ENCODE measurements around the gene ZNF827. TPM values are rescaled to one million over a fixed set of nuclear protein-coding genes. Genes with fewer than 3 reads are reported as not detected.

ZNF827 gene
- total RNA-seq, 1 donor from 2014 or later: 19.5 TPM

DNA sequence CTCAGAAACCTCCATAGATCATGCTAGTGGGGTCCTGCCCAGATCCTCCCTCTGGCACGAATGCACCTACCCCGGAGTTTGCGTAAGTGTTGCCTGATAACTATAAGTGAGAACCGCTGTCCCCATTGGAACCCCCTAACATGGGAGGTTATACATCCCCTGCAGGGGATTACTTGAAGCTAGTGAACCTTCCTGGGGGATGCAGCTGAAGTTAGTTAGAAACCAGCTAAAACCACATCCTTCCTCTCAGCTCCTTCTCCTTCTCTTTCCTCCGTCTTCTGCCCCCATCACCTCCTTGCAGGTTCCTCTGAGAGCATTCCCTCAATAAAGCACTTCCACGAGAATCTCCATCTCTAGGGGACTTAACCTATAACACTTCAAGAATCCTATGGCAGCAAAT lies 95.0 kb downstream of the ZNF827 start:
- intact Hi-C loops (cut with DNase I): loop anchor here (5.0 to 10.0 kb wide), 3 partner anchors 44 to 331 kb away; partner anchors contain the start of genes LSM6 and ZNF827
- Histone ChIP-seq H3K27me3 (no peaks in the 10 kb centered on the region), H3K4me3 (no peak overlapping the region), H3K36me3 (peaks cover 8 to 9% of the 10 kb centered on the region in 2 donors), H3K27ac (no peak overlapping the region), H3K4me1 (no peaks in the 10 kb centered on the region), H3K9me3 (no peaks in the 10 kb centered on the region)
- TF ChIP-seq, protein P1, sequence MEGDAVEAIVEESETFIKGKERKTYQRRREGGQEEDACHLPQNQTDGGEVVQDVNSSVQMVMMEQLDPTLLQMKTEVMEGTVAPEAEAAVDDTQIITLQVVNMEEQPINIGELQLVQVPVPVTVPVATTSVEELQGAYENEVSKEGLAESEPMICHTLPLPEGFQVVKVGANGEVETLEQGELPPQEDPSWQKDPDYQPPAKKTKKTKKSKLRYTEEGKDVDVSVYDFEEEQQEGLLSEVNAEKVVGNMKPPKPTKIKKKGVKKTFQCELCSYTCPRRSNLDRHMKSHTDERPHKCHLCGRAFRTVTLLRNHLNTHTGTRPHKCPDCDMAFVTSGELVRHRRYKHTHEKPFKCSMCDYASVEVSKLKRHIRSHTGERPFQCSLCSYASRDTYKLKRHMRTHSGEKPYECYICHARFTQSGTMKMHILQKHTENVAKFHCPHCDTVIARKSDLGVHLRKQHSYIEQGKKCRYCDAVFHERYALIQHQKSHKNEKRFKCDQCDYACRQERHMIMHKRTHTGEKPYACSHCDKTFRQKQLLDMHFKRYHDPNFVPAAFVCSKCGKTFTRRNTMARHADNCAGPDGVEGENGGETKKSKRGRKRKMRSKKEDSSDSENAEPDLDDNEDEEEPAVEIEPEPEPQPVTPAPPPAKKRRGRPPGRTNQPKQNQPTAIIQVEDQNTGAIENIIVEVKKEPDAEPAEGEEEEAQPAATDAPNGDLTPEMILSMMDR (IDR thresholded peaks at IDR 0.05): no peak
- DNase-seq (ENCODE audit: low spot score in 2 of 2): no peak

DNA sequence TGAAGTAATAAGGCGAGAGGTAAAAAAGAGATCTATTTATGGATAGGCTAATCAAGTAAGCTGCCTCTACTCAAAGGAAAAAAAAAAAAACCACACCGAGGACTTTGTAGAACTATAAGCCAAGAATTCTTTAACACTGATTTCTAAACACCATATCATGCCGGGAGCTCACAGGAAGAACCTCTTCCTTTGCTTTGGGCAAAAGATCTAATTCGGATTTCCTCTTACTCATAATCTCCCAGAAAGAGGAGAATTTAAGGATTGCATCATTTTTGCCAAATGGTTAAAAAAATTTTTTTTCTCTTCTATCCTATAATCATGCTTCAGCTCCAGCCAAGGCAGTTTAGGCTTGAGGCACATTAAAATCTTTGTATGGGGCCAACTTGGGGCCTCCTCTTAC lies 95.5 kb downstream of the ZNF827 start:
- Histone ChIP-seq H3K36me3 (peaks cover 5 to 8% of the 10 kb centered on the region in 2 donors), H3K27me3 (no peaks in the 10 kb centered on the region), H3K4me3 (no peak overlapping the region), H3K4me1 (no peaks in the 10 kb centered on the region), H3K9me3 (no peaks in the 10 kb centered on the region), H3K27ac (no peak overlapping the region)
- no peak for DNase-seq (ENCODE audit: low spot score in 2 of 2)
- TF ChIP-seq, protein P1 (IDR thresholded peaks at IDR 0.05): no peak
- intact Hi-C loops (cut with DNase I): loop anchor here (5.0 to 10.0 kb wide), 3 partner anchors 44 to 332 kb away; partner anchors contain the start of genes LSM6 and ZNF827

DNA sequence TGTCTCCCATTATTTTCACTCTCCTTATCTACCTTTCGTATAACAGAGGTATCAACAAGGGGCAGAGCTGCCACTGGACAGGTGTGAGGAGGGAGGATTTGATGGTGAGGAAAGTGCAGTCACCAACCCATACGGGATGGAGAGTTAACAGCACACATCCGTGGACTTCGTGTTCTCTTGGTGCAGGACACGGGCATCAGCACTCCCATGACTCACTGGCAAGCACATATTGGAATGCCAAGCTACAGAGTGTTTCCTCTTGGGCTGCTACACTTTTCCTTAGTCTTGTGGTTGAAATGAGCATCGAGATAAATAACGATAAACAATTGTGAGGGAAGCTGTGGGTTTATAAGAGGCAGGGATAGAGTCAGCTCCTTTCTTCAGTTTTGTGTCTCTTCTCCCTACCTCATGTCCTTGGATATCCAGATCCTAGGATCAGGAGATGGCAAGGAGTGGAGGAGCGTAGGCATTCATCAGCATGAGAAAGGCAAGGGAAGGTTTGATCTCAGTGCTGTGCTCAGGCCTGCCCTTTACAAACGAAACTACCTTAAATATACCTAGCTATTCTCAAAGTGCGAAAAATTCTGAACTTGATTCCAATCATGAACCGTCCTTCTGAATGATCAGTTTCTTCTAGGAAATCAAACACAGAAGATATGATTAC lies 96.3 kb downstream of the ZNF827 start:
- no peaks in the 10 kb centered on the region for H3K27me3 ChIP-seq
- TF ChIP-seq, protein P1 (IDR thresholded peaks at IDR 0.05): no peak
- no peak for DNase-seq (ENCODE audit: low spot score in 2 of 2)
- no peak overlapping the region for H3K27ac ChIP-seq
- peaks cover 5 to 8% of the 10 kb centered on the region in 2 donors for H3K36me3 ChIP-seq
- intact Hi-C loops (cut with DNase I): loop anchor here (5.0 to 10.0 kb wide), 3 partner anchors 45 to 332 kb away; partner anchors contain the start of genes LSM6 and ZNF827
- no peak overlapping the region for H3K4me3 ChIP-seq
- no peaks in the 10 kb centered on the region for H3K4me1 ChIP-seq
- no peaks in the 10 kb centered on the region for H3K9me3 ChIP-seq

DNA sequence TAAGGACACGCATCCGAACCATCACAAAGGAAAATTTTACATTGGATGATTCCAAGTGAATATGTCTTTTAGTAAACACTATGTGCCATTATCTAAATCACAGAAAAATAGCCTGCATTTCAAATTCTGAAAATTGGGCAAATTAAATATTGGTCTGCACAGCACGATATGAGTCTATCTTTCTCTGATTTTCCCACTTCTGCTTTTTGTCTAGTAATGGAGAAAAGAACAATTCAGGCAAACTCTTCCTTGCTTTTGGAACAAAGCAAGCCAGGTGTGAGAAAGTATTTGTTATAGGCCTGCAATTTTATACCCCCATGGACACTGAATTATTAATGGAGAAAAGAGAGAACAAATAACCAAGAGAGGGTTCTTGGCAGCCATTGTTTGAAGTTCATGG lies 97.8 kb downstream of the ZNF827 start:
- Histone ChIP-seq H3K27ac (no peak overlapping the region), H3K4me1 (no peaks in the 10 kb centered on the region), H3K4me3 (no peak overlapping the region), H3K9me3 (no peaks in the 10 kb centered on the region), H3K36me3 (peaks cover 5 to 6% of the 10 kb centered on the region in 2 donors), H3K27me3 (no peaks in the 10 kb centered on the region)
- no peak for DNase-seq (ENCODE audit: low spot score in 2 of 2)
- TF ChIP-seq, protein P1 (IDR thresholded peaks at IDR 0.05): no peak
- intact Hi-C loops (cut with DNase I): loop anchor here (5.0 to 10.0 kb wide), 3 partner anchors 46 to 334 kb away; partner anchors contain the start of genes LSM6 and ZNF827

DNA sequence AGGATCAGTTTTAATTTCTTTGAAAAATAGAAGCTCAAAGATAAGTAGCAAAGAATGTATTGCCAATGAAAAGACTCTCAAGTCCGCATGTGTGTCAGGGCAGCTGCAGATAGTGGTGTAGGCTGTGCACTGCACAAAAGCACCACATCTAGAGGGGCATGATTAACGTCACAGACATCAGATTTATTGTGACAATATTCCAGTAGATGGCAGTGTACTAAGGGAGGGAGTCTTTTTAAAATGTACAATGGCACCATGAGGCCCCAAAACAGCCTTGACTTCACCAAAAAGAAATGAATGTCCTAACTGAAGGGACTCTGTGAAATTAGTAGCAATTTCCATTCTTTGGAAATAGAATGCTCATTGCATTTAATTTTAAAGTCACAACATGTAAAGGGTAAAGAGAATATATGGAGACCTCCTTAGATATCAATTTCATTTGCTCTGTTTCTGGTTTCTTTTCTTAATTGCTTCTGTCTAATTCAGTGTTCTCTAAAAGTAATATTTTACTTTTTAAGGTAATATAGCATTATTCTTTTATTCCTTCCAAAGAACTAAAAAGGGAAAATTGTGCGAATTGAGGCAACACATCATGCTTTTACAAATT lies 98.4 kb downstream of the ZNF827 start:
- intact Hi-C loops (cut with DNase I): loop anchor here (5.0 to 10.0 kb wide), 3 partner anchors 47 to 335 kb away; partner anchors contain the start of genes LSM6 and ZNF827
- DNase-seq (ENCODE audit: low spot score in 2 of 2): no peak
- Histone ChIP-seq H3K4me3 (no peak overlapping the region), H3K27me3 (no peaks in the 10 kb centered on the region), H3K4me1 (no peaks in the 10 kb centered on the region), H3K27ac (no peak overlapping the region), H3K36me3 (peaks cover 4% of the 10 kb centered on the region in 2 donors), H3K9me3 (no peaks in the 10 kb centered on the region)
- TF ChIP-seq, protein P1 (IDR thresholded peaks at IDR 0.05): peak in 2 of 3 experiments; percentile 37 to 55

All from ascending aorta (tissue), 2 donors.